Measurements from ENCODE around the gene MESP2. TPM values are rescaled to one million over a fixed set of nuclear protein-coding genes. Genes with fewer than 3 reads are reported as not detected.
"Not testable (repeated sequence)": the region's sequence is repeated elsewhere in the genome, so short reads cannot be mapped to it uniquely, and the experiment has no call there.

Gene MESP2
- total RNA-seq, 1 donor from 2014 or later = 0.29 TPM

- H3K4me3 ChIP-seq (ENCODE audit: low read depth, low read length) = no peak overlapping the region
- no peak for TF ChIP-seq CTCF (IDR thresholded peaks at IDR 0.05; ENCODE audit: insufficient read depth, low read length, poor library complexity, severe bottlenecking)
- H3K36me3 ChIP-seq (ENCODE audit: control insufficient read depth, insufficient read depth, low read length) = no peaks in the 10 kb centered on the region
- H3K27me3 ChIP-seq (ENCODE audit: control insufficient read depth, insufficient read depth, low read length) = no peaks in the 10 kb centered on the region
- DNase-seq (ENCODE audit: low read depth) = no peak
These were observed 1.7 kb downstream of the MESP2 start for GRCh38 chr15:89777782-89778380.

GRCh38 chr15:89778861-89779260 lies 2.7 kb downstream of the MESP2 start:
- no peak for TF ChIP-seq CTCF (IDR thresholded peaks at IDR 0.05; ENCODE audit: insufficient read depth, low read length, poor library complexity, severe bottlenecking)
- Histone ChIP-seq H3K36me3 (ENCODE audit: control insufficient read depth, insufficient read depth, low read length) (no peaks in the 10 kb centered on the region), H3K4me3 (ENCODE audit: low read depth, low read length) (no peak overlapping the region), H3K27me3 (ENCODE audit: control insufficient read depth, insufficient read depth, low read length) (no peaks in the 10 kb centered on the region)
- no peak for DNase-seq (ENCODE audit: low read depth)

GRCh38 chr15:89780601-89781000 lies 4.5 kb downstream of the MESP2 start:
- no peaks in the 10 kb centered on the region for H3K36me3 ChIP-seq (ENCODE audit: control insufficient read depth, insufficient read depth, low read length)
- no peak overlapping the region for H3K4me3 ChIP-seq (ENCODE audit: low read depth, low read length)
- H3K27me3 ChIP-seq (ENCODE audit: control insufficient read depth, insufficient read depth, low read length) = no peaks in the 10 kb centered on the region
- DNase-seq (ENCODE audit: low read depth) = no peak
- TF ChIP-seq CTCF (IDR thresholded peaks at IDR 0.05; ENCODE audit: insufficient read depth, low read length, poor library complexity, severe bottlenecking) = no peak

- no peaks in the 10 kb centered on the region for H3K27me3 ChIP-seq (ENCODE audit: control insufficient read depth, insufficient read depth, low read length)
- TF ChIP-seq CTCF (IDR thresholded peaks at IDR 0.05; ENCODE audit: insufficient read depth, low read length, poor library complexity, severe bottlenecking) = no peak
- no peaks in the 10 kb centered on the region for H3K36me3 ChIP-seq (ENCODE audit: control insufficient read depth, insufficient read depth, low read length)
- no peak for DNase-seq (ENCODE audit: low read depth)
- no peak overlapping the region for H3K4me3 ChIP-seq (ENCODE audit: low read depth, low read length)
These were observed 4.9 kb downstream of the MESP2 start for GRCh38 chr15:89781055-89781454.

GRCh38 chr15:89781891-89782618 lies 5.9 kb downstream of the MESP2 start:
- Histone ChIP-seq H3K4me3 (ENCODE audit: low read depth, low read length) (no peak overlapping the region), H3K36me3 (ENCODE audit: control insufficient read depth, insufficient read depth, low read length) (no peaks in the 10 kb centered on the region), H3K27me3 (ENCODE audit: control insufficient read depth, insufficient read depth, low read length) (no peaks in the 10 kb centered on the region)
- TF ChIP-seq CTCF (IDR thresholded peaks at IDR 0.05; ENCODE audit: insufficient read depth, low read length, poor library complexity, severe bottlenecking) = no peak
- DNase-seq (ENCODE audit: low read depth) = no peak

GRCh38 chr15:89782619-89782950 lies 6.5 kb downstream of the MESP2 start:
- H3K27me3 ChIP-seq (ENCODE audit: control insufficient read depth, insufficient read depth, low read length); H3K36me3 ChIP-seq (ENCODE audit: control insufficient read depth, insufficient read depth, low read length); DNase-seq (ENCODE audit: low read depth); H3K4me3 ChIP-seq (ENCODE audit: low read depth, low read length): not testable (repeated sequence)

Data from kidney epithelial cell (primary cell).